B cell (primary cell): ENCODE measurements around the gene BCAS4.

Experiments
- CTCF ChIP-seq: fragments of 200-600 bp; IDR thresholded peaks from one replicate; pipeline ENCODE4 v1.8.0; 2022; ENCODE audit warnings: antibody characterized with exemption, mild to moderate bottlenecking
- EZH2 ChIP-seq: IDR thresholded peaks from 2 replicates; pipeline ENCODE4 v1.6.1; 2012; ENCODE audit warnings: borderline replicate concordance, low read depth, mild to moderate bottlenecking, moderate library complexity, low read length; ENCODE audit not compliant: insufficient read depth, poor library complexity, severe bottlenecking

GRCh38 chr20:50831622-50832021, 36.8 kb downstream of the BCAS4 start:
- TF ChIP-seq CTCF (no peak), EZH2 (no peak)
